ENCODE data around the gene CCL27.

CCL27 gene, protein sequence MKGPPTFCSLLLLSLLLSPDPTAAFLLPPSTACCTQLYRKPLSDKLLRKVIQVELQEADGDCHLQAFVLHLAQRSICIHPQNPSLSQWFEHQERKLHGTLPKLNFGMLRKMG

DNA sequence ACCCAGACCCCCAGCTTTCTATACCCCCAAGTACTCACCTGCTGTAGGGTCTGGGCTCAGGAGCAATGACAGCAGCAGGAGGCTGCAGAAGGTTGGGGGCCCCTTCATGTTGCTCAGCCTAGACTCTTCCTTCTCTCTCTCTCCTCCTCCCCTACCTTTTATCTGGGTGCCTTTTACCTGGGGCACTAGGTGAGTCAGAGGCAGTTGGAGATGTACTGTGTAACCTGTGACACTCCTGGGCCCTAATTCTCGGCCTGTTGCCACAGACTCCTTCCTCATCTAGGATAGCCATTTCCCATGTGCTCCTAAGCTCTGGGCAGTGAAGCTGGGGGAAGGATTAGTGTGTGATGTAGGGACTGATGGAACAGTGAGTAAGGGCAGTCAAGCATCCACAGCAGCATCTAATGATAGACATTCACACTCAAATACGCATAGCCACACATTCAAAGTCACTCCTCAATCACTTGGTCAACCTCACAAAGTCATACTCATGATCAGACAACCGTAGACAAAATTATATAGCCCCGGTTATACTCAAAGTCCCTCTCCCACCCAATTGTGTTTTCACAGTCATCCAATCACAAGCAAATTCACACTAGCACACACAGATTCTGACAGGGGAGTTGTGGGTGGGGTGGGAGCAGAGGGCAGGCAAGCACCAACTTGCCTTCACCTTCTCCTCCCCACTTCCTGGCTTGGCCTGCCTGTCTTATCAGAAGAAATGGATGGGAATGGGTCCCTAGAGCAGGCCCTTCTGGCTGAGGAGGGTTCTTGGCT lies at the start of gene CCL27:
Gene CCL27, minus strand, starts transcription at position 132 of the 777 bp plus-strand sequence. Its CDS starts 24 bp downstream, at position 108.
- no peak within 1 kb of the TSS for H3K4me3 ChIP-seq (ENCODE audit: low read depth, low read length)
- no peak for DNase-seq (ENCODE audit: low read depth)
- TF ChIP-seq, protein P1, sequence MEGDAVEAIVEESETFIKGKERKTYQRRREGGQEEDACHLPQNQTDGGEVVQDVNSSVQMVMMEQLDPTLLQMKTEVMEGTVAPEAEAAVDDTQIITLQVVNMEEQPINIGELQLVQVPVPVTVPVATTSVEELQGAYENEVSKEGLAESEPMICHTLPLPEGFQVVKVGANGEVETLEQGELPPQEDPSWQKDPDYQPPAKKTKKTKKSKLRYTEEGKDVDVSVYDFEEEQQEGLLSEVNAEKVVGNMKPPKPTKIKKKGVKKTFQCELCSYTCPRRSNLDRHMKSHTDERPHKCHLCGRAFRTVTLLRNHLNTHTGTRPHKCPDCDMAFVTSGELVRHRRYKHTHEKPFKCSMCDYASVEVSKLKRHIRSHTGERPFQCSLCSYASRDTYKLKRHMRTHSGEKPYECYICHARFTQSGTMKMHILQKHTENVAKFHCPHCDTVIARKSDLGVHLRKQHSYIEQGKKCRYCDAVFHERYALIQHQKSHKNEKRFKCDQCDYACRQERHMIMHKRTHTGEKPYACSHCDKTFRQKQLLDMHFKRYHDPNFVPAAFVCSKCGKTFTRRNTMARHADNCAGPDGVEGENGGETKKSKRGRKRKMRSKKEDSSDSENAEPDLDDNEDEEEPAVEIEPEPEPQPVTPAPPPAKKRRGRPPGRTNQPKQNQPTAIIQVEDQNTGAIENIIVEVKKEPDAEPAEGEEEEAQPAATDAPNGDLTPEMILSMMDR (conservative IDR thresholded peaks at IDR 0.05; ENCODE audit: low read depth, low read length) = no peak

- no peak for DNase-seq (ENCODE audit: low read depth)
- TF ChIP-seq, protein P1 (conservative IDR thresholded peaks at IDR 0.05; ENCODE audit: low read depth, low read length) = no peak
- H3K4me3 ChIP-seq (ENCODE audit: low read depth, low read length) = no peak overlapping the region
Observed at GRCh38 chr9:34712140-34712539, 49.7 kb upstream of the CCL27 start.

- DNase-seq (ENCODE audit: low read depth) = no peak
- TF ChIP-seq, protein P1 (conservative IDR thresholded peaks at IDR 0.05; ENCODE audit: low read depth, low read length) = no peak
- no peak within 1 kb of the TSS for H3K4me3 ChIP-seq (ENCODE audit: low read depth, low read length)
Observed at GRCh38 chr9:34710023-34710422, 47.6 kb upstream of the CCL27 start, which contains the start of gene CCL21. TSS of gene CCL21 (minus strand) at chr9:34710136. CDS start at chr9:34710066, 70 bp downstream.

DNA sequence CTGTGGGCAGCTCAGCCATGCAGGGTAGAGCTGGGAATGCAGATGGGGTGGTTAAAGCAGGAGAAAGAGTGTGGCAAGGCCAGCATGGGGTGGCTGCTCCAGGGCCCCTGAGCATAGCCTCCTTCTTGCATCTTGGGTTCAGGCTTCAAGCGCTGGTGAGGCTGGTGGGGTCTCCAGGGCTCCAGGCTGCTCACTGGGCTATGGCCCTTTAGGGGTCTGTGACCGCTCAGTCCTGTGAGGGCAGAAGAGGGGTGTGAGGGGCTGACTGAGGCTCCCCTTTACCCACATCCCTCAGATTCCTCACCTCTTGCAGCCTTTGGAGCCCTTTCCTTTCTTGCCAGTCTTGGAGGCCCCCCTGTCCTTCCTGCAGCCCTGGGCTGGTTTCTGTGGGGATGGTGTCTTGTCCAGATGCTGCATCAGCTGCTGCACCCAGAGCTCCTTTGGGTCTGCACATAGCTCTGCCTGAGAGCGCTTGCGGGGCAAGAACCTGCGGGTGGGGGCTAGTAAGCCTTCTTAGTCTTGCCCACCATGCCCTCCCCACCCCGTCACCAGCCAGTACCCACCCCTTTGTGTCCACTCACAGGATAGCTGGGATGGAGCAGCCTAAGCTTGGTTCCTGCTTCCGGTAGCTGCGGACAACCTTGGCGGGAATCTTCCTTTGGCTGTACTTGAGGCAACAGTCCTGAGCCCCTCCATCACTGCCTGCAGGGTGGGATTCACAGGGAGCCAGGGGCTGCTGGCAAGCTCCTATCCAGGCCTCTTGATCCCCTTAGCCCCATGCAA lies 46.9 kb upstream of the CCL27 start:
- DNase-seq (ENCODE audit: low read depth) = no peak
- H3K4me3 ChIP-seq (ENCODE audit: low read depth, low read length) = no peak overlapping the region
- TF ChIP-seq, protein P1 (conservative IDR thresholded peaks at IDR 0.05; ENCODE audit: low read depth, low read length) = no peak

DNA sequence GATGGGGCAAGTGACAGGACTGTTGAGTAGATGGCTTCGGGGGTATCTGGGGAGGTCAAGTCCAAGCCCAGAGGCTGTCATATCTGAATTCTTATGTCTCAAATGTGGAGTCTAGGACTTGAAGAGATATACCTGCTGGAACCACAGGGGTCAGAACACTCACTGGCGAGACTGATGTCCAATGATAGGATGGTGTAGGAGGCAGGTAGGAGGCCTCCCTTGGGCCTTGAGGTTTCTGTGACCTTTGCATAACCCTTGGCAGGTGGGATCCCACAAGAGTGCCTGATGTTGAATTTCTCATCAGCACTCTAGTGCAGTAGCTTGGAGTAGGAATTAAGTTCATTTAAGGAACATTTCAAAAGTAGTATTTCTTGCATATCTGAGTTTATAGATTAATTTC lies 44.7 kb upstream of the CCL27 start:
- TF ChIP-seq, protein P1 (conservative IDR thresholded peaks at IDR 0.05; ENCODE audit: low read depth, low read length) = no peak
- no peak for DNase-seq (ENCODE audit: low read depth)
- no peak overlapping the region for H3K4me3 ChIP-seq (ENCODE audit: low read depth, low read length)

- peak; percentile 93 for DNase-seq (ENCODE audit: low read depth)
- TF ChIP-seq, protein P1 (conservative IDR thresholded peaks at IDR 0.05; ENCODE audit: low read depth, low read length) = peak; percentile 100
Observed at GRCh38 chr9:34701769-34702736, 39.6 kb upstream of the CCL27 start.

More at GRCh38 chr9:34701769-34702736, 39.6 kb upstream of the CCL27 start:
- peak overlapping the region; percentile 66 for H3K4me3 ChIP-seq (ENCODE audit: low read depth, low read length)

All from choroid plexus epithelial cell (primary cell).